Activated CD4-positive, alpha-beta T cell treated with anti-CD3 and anti-CD28 coated beads, Interleukin-10, Interleukin-2, amounts not matched to agents 100 ng/mL and 50 ng/mL, durations not matched to agents 16 hours and 8 hours (primary cell): ENCODE results near the gene GPR137.

ENCODE experiments used
- DNase-seq: peaks from one replicate; pipeline ENCODE4 v3.0.0-alpha.2; 2020

GPR137 gene

GRCh38 chr11:64249563-64250414 lies 35.9 kb upstream of the GPR137 start:
- no peak for DNase-seq

- DNase-seq = no peak
Measured at GRCh38 chr11:64250415-64251015, 35.1 kb upstream of the GPR137 start.

DNA sequence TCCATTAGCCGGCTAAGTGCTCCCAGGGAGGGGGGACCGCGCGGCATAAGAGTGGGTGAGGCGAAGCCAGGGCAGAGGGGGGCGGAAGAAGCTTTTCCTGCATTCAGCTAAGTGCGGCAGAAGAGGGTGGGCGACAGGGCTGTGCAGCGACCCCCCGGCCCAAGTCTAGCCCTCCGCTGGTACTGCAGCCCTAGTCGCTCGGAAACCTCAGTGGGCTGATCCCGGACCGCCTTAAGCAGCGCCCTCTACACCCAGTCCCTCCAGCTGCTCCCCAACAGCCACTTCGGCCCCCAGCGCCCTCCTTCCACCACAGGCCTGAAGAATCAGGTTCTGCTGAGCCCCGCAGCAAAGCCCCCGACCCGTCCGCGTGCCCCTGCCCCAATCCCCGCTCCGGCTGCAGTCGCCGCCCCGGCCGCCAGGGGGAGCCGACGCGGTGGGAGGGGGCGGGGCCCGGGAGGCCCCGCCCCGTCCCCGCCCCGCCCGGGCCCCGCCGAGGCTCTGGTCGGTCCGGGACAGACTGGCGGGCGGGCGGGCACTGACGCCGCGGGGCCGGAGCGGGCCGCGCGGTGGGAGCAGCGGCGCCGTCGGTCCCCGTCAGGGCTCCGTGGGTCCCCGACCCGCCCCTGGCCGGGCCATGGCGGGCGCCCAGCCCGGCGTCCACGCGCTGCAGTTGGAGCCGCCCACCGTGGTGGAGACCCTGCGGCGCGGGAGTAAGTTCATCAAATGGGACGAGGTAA lies 34.5 kb upstream of the GPR137 start, which contains the start of gene PLCB3:
Gene PLCB3, plus strand, starts transcription at position 515 of the 737 bp plus-strand sequence. Its CDS starts 120 bp downstream, at position 635.
- DNase-seq = peak; percentile 69

- no peak for DNase-seq
Measured at GRCh38 chr11:64251753-64252002, 34.0 kb upstream of the GPR137 start.

GRCh38 chr11:64252003-64252872 lies 33.4 kb upstream of the GPR137 start:
- DNase-seq = no peak

DNA sequence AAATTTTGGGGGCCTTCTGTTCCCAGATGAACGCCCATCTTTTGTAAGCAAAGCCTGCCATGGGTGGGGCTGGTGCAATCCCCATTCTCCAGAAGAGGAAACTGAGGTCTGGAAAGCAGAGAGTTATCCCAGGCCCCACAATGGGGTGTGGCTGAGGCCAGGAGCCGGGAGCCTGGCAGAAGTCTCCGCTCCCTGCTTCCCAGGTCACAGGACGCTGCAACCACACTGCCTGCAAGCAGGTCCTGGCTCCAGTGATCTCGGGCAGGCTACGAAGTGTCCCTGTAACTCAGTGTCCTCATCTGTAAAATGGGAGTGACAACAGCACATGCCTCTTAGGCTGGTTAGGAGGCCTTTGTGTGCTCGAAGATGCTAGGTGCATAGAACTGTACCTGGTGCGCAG lies 32.6 kb upstream of the GPR137 start:
- DNase-seq = no peak

- DNase-seq = no peak
Measured at GRCh38 chr11:64253481-64253880, 32.2 kb upstream of the GPR137 start.

DNA sequence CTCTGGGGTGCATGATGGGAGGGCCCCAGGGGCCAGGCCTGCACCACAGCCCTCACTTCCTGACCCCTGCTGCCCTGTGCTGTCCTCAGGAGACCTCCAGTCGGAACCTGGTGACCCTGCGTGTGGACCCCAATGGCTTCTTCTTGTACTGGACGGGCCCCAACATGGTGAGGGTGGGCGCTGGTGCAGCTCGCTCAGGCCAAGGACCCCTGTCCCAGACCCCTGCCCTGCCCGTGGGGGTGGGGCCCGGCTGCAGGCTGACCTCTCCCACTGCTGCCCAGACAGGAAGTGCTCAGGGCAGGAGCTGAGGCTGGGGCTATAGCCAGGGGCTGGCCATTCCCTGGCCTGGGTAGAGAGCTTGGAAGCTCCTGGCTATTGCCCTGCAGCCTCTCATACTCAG lies 31.3 kb upstream of the GPR137 start:
- DNase-seq = no peak

GRCh38 chr11:64255135-64256128 lies 30.2 kb upstream of the GPR137 start:
- no peak for DNase-seq

DNA sequence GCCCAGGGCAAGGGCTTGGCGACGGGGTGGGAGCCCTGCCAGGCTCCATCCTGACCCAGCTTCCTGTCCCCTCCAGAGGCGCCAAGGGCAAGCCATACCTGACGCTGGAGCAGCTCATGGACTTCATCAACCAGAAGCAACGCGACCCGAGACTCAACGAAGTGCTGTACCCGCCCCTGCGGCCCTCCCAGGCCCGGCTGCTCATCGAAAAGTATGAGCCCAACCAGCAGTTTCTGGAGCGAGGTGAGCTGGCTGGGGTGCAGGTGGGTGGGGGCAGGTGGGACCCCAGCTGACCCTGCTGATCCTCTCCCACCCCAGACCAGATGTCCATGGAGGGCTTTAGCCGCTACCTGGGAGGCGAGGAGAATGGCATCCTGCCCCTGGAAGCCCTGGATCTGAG lies 29.3 kb upstream of the GPR137 start:
- no peak for DNase-seq

DNA sequence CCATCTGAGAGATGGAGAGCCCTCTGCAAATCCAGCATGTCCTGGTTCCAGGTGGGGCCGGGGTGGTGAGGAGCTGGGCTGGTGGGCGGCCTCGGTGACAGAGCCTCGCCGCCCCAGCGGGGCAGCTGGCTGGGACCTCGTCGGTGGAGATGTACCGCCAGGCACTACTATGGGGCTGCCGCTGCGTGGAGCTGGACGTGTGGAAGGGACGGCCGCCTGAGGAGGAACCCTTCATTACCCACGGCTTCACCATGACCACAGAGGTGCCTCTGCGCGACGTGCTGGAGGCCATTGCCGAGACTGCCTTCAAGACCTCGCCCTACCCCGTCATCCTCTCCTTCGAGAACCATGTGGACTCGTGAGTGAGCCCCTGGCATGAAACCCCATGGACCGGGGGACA lies 27.3 kb upstream of the GPR137 start:
- DNase-seq = no peak

DNA sequence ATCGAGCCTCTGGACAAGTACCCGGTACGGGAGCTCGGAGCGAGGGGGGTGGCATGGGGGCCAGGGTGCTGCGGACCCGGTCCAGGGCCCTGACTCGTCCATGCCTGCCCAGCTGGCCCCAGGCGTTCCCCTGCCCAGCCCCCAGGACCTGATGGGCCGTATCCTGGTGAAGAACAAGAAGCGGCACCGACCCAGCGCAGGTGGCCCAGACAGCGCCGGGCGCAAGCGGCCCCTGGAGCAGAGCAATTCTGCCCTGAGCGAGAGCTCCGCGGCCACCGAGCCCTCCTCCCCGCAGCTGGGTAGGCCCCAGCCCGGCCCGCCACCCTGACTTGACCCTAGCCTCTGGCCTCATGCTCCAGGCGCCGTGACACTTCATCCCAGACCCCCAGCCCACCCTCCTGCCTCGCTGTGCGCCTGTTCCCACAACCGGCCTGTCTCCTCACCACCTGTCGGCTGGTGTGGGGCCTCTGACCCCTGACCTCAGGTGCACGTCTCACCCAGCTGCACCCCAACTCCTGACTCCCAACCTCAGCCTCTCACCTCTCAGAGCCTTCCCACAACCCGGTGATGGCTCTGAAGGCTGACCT lies 26.6 kb upstream of the GPR137 start:
- DNase-seq = no peak

GRCh38 chr11:64259533-64260067 lies 26.0 kb upstream of the GPR137 start:
- DNase-seq = no peak

GRCh38 chr11:64260147-64260708 lies 25.4 kb upstream of the GPR137 start:
- DNase-seq = no peak

GRCh38 chr11:64261556-64262080 lies 24.0 kb upstream of the GPR137 start:
- DNase-seq = no peak

GRCh38 chr11:64262271-64263002 lies 23.2 kb upstream of the GPR137 start:
- DNase-seq = no peak

GRCh38 chr11:64263021-64263946 lies 22.4 kb upstream of the GPR137 start:
- no peak for DNase-seq

DNA sequence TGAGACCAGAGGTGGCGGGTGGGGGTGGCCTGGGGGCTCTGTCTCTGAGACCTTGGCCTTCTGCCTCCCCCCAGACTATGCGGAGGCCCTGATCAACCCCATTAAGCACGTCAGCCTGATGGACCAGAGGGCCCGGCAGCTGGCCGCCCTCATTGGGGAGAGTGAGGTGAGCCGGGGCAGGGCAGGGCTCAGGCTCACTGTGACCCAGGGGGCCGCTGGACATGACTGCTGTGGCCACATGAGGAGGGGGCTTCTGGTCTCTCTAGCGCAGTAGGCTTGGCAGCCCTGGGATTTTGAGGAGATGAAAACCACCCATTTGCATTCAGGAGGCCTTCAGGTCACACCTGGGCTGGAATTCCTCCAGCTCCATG lies 21.7 kb upstream of the GPR137 start:
- DNase-seq = no peak
